GM23338 (cell line): ENCODE measurements around the gene UQCRC2. TPM values are rescaled to one million over a fixed set of nuclear protein-coding genes. Genes with fewer than 3 reads are reported as not detected.

Experiments
- ATAC-seq: fragments of 200-7000 bp; cut with Tn5 transposase; 3 replicates; pipeline ENCODE4 v1.9.1; 2020
- DNase-seq: peaks from one replicate; pipeline ENCODE4 v3.0.0-alpha.2; 2015; ENCODE audit warnings: low spot score
- H2AFZ ChIP-seq: fragments of 200-600 bp; sonication (generic); 2 replicates; pipeline ENCODE4 v1.8.0; 2016; ENCODE audit warnings: antibody characterized with exemption, mild to moderate bottlenecking, moderate library complexity
- H3F3A ChIP-seq: fragments of 200-600 bp; sonication (generic); replicated peaks from 2 replicates; pipeline ENCODE4 v1.8.0; 2017; ENCODE audit warnings: antibody characterized with exemption, mixed run types, low read depth
- H3K27ac ChIP-seq: fragments of 200-600 bp; sonication (generic); 2 replicates; pipeline ENCODE4 v1.6.1; 2016; ENCODE audit warnings: low read depth
- H3K27me3 ChIP-seq: fragments of 200-600 bp; sonication (generic); 2 replicates; pipeline ENCODE4 v1.8.0; 2016; ENCODE audit warnings: mild to moderate bottlenecking, mixed run types, moderate library complexity; ENCODE audit not compliant: insufficient read depth
- H3K36me3 ChIP-seq: fragments of 200-600 bp; sonication (generic); 2 replicates; pipeline ENCODE4 v1.8.0; 2016; ENCODE audit warnings: mild to moderate bottlenecking; ENCODE audit not compliant: insufficient read depth
- H3K4me1 ChIP-seq: fragments of 200-600 bp; sonication (generic); 2 replicates; pipeline ENCODE4 v1.8.0; 2016; ENCODE audit warnings: mild to moderate bottlenecking, moderate library complexity; ENCODE audit not compliant: insufficient read depth
- H3K4me2 ChIP-seq: fragments of 200-600 bp; sonication (generic); 2 replicates; pipeline ENCODE4 v1.7.1; 2017; ENCODE audit warnings: mixed run types
- H3K4me3 ChIP-seq: fragments of 200-600 bp; sonication (generic); 2 replicates; pipeline ENCODE4 v1.6.1; 2016; ENCODE audit warnings: mixed run types
- H3K79me2 ChIP-seq: fragments of 200-600 bp; sonication (generic); replicated peaks from 2 replicates; pipeline ENCODE4 v1.8.0; 2017; ENCODE audit warnings: mild to moderate bottlenecking; ENCODE audit not compliant: insufficient read depth
- H3K9me2 ChIP-seq: fragments of 200-600 bp; sonication (generic); 2 replicates; pipeline ENCODE4 v1.8.0; 2017; ENCODE audit not compliant: insufficient read depth
- H4K20me1 ChIP-seq: fragments of 200-600 bp; sonication (generic); replicated peaks from 2 replicates; pipeline ENCODE4 v1.8.0; 2017; ENCODE audit warnings: mild to moderate bottlenecking; ENCODE audit not compliant: insufficient read depth
- H3K27ac Mint-ChIP-seq: 2 replicates; pipeline ENCODE4 v1.8.0; 2020; ENCODE audit warnings: inconsistent platforms, mild to moderate bottlenecking, moderate library complexity, mixed read lengths
- H3K27me3 Mint-ChIP-seq: 3 replicates; pipeline ENCODE4 v1.8.0; 2022; ENCODE audit warnings: low read depth, mild to moderate bottlenecking, moderate library complexity, mixed read lengths, inconsistent platforms; ENCODE audit not compliant: insufficient read depth, poor library complexity
- H3K36me3 Mint-ChIP-seq: 3 replicates; pipeline ENCODE4 v1.8.0; 2021; ENCODE audit warnings: low read depth, mild to moderate bottlenecking, inconsistent platforms, moderate library complexity, mixed read lengths
- H3K4me1 Mint-ChIP-seq: 3 replicates; pipeline ENCODE4 v1.8.0; 2020; ENCODE audit warnings: mild to moderate bottlenecking, inconsistent platforms, mixed read lengths
- H3K4me3 Mint-ChIP-seq: 3 replicates; pipeline ENCODE4 v1.8.0; 2021; ENCODE audit warnings: moderate library complexity, mild to moderate bottlenecking, inconsistent platforms, mixed read lengths
- H3K9me3 Mint-ChIP-seq: 3 replicates; pipeline ENCODE4 v1.8.0; 2020; ENCODE audit warnings: moderate library complexity, mild to moderate bottlenecking, inconsistent platforms, mixed read lengths
- CREB1 ChIP-seq: fragments of 250-450 bp; sonication (Bioruptor Pico); IDR thresholded peaks from 2 replicates; pipeline ENCODE4 v1.5.0; 2020; ENCODE audit warnings: low read depth, mild to moderate bottlenecking, moderate library complexity
- CTCF ChIP-seq, 2 experiments: fragments of 200-600 bp in 1 of 2; sonication (generic) in 1 of 2; conservative IDR thresholded peaks; 2 replicates each; pipeline versions ENCODE4 v1.5.1 to v1.6.1; 2016 to 2017; ENCODE audit warnings: antibody characterized with exemption in 2 of 2, low read depth in 2 of 2, mild to moderate bottlenecking in 2 of 2, moderate library complexity in 1 of 2
- EZH2 ChIP-seq: fragments of 200-600 bp; sonication (generic); IDR thresholded peaks from one replicate; pipeline ENCODE4 v1.8.0; 2017; ENCODE audit warnings: antibody characterized with exemption, mild to moderate bottlenecking, low read depth; ENCODE audit not compliant: unreplicated experiment
- EZH2phosphoT487 ChIP-seq: fragments of 200-600 bp; sonication (generic); IDR thresholded peaks from one replicate; pipeline ENCODE4 v1.8.1; 2018; ENCODE audit warnings: antibody characterized with exemption; ENCODE audit not compliant: unreplicated experiment
- JUNB ChIP-seq: IDR thresholded peaks from one replicate; pipeline ENCODE4 v1.6.1; 2016; ENCODE audit warnings: antibody characterized with exemption; ENCODE audit not compliant: unreplicated experiment
- NANOG ChIP-seq: IDR thresholded peaks from 2 replicates; pipeline ENCODE4 v1.6.1; 2016; ENCODE audit warnings: antibody characterized with exemption, borderline replicate concordance
- POLR2AphosphoS5 ChIP-seq: IDR thresholded peaks from 2 replicates; pipeline ENCODE4 v1.6.1; 2016; ENCODE audit warnings: antibody characterized with exemption, low read depth
- REST ChIP-seq: IDR thresholded peaks from one replicate; pipeline ENCODE4 v1.6.1; 2018; ENCODE audit warnings: antibody characterized with exemption; ENCODE audit not compliant: unreplicated experiment
- STAT1 ChIP-seq: IDR thresholded peaks from one replicate; pipeline ENCODE4 v1.6.1; 2016; ENCODE audit warnings: antibody characterized with exemption; ENCODE audit not compliant: unreplicated experiment
- ZNF114 ChIP-seq: fragments of 250-450 bp; sonication (Bioruptor Pico); IDR thresholded peaks from 2 replicates; pipeline ENCODE4 v1.5.0; 2020; ENCODE audit warnings: mild to moderate bottlenecking, moderate library complexity
- ZNF331 ChIP-seq: fragments of 250-450 bp; sonication (Bioruptor Pico); IDR thresholded peaks from 2 replicates; pipeline ENCODE4 v1.5.0; 2020; ENCODE audit warnings: low read depth, mild to moderate bottlenecking, moderate library complexity
- polyA plus RNA-seq: library from polyadenylated mRNA; unstranded; fragments of >200 nt; fragmentation: Nextera tagmentation; extraction: Ambion mirVana; gene quantifications from 2 replicates; pipeline ENCODE4 v1.2.1, GENCODE V29; 2016
- total RNA-seq: library from RNA; depleted of rRNA; stranded (reverse); fragments of >200 nt; shearing (Covaris generic); gene quantifications from 2 replicates; pipeline ENCODE4 v1.2.3, GENCODE V29; 2014
- TF ChIP-seq, protein P1 (sequence below): fragments of 250-450 bp; sonication (Bioruptor Pico); IDR thresholded peaks from 2 replicates; pipeline ENCODE4 v1.5.0; 2020; ENCODE audit warnings: mild to moderate bottlenecking, moderate library complexity
- TF ChIP-seq, protein P2 (sequence below): IDR thresholded peaks from 2 replicates; pipeline ENCODE4 v1.6.1; 2016; ENCODE audit warnings: antibody characterized with exemption

UQCRC2 gene
- total and polyA plus RNA-seq, 2 experiments from 2014 or later, result 88.0 to 122 TPM

DNA sequence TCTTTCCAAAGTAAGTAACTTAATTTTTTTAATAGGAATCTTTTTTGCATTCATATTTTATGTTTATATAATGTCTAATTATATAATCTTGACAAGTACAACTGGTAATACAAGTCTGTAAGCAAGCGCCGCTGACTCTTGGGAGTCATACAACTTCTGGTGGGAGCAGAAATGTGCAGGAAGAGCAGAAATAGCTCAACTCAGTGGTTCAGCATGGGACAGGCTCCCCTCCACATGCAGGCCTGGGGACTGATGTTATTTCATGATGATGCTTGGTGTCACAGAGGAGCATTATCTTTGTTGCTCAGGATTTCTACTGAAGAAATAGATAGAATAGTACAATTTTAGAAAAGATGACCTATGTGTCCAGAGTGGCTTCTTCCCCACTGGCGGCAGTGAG is 10.7 kb downstream of the UQCRC2 start:
- H3K4me3 ChIP-seq, result no peak overlapping the region
- DNase-seq (no peak), ATAC-seq (no peak)
- H3F3A ChIP-seq, result no peaks in the 10 kb centered on the region
- H3K27ac ChIP-seq, result no peak overlapping the region
- H3K79me2 ChIP-seq, result no peaks in the 10 kb centered on the region
- H3K36me3 ChIP-seq, result peaks cover 86% of the 10 kb centered on the region
- no peaks in the 10 kb centered on the region for H3K27me3 ChIP-seq
- peaks cover 6% of the 10 kb centered on the region for H4K20me1 ChIP-seq
- no peak overlapping the region for H2AFZ ChIP-seq
- no peaks in the 10 kb centered on the region for H3K4me1 ChIP-seq
- H3K4me2 ChIP-seq, result no peak overlapping the region
- no peaks in the 10 kb centered on the region for H3K4me1 Mint-ChIP-seq
- no peak for TF ChIP-seq REST
- no peak for TF ChIP-seq NANOG
- no peak for TF ChIP-seq ZNF114 (CRISPR knock-in tag)
- TF ChIP-seq, protein P1, sequence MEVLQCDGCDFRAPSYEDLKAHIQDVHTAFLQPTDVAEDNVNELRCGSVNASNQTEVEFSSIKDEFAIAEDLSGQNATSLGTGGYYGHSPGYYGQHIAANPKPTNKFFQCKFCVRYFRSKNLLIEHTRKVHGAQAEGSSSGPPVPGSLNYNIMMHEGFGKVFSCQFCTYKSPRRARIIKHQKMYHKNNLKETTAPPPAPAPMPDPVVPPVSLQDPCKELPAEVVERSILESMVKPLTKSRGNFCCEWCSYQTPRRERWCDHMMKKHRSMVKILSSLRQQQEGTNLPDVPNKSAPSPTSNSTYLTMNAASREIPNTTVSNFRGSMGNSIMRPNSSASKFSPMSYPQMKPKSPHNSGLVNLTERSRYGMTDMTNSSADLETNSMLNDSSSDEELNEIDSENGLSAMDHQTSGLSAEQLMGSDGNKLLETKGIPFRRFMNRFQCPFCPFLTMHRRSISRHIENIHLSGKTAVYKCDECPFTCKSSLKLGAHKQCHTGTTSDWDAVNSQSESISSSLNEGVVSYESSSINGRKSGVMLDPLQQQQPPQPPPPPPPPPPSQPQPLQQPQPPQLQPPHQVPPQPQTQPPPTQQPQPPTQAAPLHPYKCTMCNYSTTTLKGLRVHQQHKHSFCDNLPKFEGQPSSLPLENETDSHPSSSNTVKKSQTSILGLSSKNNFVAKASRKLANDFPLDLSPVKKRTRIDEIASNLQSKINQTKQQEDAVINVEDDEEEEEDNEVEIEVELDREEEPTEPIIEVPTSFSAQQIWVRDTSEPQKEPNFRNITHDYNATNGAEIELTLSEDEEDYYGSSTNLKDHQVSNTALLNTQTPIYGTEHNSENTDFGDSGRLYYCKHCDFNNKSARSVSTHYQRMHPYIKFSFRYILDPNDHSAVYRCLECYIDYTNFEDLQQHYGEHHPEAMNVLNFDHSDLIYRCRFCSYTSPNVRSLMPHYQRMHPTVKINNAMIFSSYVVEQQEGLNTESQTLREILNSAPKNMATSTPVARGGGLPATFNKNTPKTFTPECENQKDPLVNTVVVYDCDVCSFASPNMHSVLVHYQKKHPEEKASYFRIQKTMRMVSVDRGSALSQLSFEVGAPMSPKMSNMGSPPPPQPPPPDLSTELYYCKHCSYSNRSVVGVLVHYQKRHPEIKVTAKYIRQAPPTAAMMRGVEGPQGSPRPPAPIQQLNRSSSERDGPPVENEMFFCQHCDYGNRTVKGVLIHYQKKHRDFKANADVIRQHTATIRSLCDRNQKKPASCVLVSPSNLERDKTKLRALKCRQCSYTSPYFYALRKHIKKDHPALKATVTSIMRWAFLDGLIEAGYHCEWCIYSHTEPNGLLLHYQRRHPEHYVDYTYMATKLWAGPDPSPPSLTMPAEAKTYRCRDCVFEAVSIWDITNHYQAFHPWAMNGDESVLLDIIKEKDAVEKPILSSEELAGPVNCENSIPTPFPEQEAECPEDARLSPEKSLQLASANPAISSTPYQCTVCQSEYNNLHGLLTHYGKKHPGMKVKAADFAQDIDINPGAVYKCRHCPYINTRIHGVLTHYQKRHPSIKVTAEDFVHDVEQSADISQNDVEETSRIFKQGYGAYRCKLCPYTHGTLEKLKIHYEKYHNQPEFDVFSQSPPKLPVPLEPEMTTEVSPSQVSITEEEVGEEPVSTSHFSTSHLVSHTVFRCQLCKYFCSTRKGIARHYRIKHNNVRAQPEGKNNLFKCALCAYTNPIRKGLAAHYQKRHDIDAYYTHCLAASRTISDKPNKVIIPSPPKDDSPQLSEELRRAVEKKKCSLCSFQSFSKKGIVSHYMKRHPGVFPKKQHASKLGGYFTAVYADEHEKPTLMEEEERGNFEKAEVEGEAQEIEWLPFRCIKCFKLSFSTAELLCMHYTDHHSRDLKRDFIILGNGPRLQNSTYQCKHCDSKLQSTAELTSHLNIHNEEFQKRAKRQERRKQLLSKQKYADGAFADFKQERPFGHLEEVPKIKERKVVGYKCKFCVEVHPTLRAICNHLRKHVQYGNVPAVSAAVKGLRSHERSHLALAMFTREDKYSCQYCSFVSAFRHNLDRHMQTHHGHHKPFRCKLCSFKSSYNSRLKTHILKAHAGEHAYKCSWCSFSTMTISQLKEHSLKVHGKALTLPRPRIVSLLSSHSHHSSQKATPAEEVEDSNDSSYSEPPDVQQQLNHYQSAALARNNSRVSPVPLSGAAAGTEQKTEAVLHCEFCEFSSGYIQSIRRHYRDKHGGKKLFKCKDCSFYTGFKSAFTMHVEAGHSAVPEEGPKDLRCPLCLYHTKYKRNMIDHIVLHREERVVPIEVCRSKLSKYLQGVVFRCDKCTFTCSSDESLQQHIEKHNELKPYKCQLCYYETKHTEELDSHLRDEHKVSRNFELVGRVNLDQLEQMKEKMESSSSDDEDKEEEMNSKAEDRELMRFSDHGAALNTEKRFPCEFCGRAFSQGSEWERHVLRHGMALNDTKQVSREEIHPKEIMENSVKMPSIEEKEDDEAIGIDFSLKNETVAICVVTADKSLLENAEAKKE, result no peak
- no peak for TF ChIP-seq ZNF331
- TF ChIP-seq JUNB, result no peak
- no peak for TF ChIP-seq EZH2phosphoT487
- no peak for TF ChIP-seq STAT1
- TF ChIP-seq CREB1 (CRISPR knock-in tag), result no peak
- TF ChIP-seq, protein P2, sequence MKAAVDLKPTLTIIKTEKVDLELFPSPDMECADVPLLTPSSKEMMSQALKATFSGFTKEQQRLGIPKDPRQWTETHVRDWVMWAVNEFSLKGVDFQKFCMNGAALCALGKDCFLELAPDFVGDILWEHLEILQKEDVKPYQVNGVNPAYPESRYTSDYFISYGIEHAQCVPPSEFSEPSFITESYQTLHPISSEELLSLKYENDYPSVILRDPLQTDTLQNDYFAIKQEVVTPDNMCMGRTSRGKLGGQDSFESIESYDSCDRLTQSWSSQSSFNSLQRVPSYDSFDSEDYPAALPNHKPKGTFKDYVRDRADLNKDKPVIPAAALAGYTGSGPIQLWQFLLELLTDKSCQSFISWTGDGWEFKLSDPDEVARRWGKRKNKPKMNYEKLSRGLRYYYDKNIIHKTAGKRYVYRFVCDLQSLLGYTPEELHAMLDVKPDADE, result no peak
- no peak for TF ChIP-seq POLR2AphosphoS5
- no peak for TF ChIP-seq CTCF (conservative IDR thresholded peaks at IDR 0.05; ENCODE audit: low read depth in 2 of 2)
- no peak for TF ChIP-seq EZH2
- peaks cover 83% of the 10 kb centered on the region for H3K36me3 Mint-ChIP-seq
- H3K9me2 ChIP-seq, result no peaks in the 10 kb centered on the region
- no peak overlapping the region for H3K4me3 Mint-ChIP-seq
- H3K9me3 Mint-ChIP-seq, result no peaks in the 10 kb centered on the region
- no peak overlapping the region for H3K27ac Mint-ChIP-seq
- H3K27me3 Mint-ChIP-seq, result no peaks in the 10 kb centered on the region
